Measurements from ENCODE around the gene MSS51.
"Not testable (repeated sequence)": the region's sequence is repeated elsewhere in the genome, so short reads cannot be mapped to it uniquely, and the experiment has no call there.

The MSS51 gene

GRCh38 chr10:73414230-73414945 lies 19.0 kb downstream of the MSS51 start:
- no peak for DNase-seq (ENCODE audit: low spot score)

GRCh38 chr10:73413528-73414229 lies 19.7 kb downstream of the MSS51 start, which contains the start of gene ANXA7:
Gene ANXA7, minus strand, starts transcription at chr10:73414058. Its CDS starts 13,202 bp downstream, at chr10:73400856.
- peak; percentile 83 for DNase-seq (ENCODE audit: low spot score)

GRCh38 chr10:73413108-73413527 lies 20.2 kb downstream of the MSS51 start:
- DNase-seq (ENCODE audit: low spot score), result peak; percentile 20

- DNase-seq (ENCODE audit: low spot score), result no peak
Measured at GRCh38 chr10:73410897-73411296, 22.5 kb downstream of the MSS51 start.

GRCh38 chr10:73408978-73409521 lies 24.3 kb downstream of the MSS51 start:
- no peak for DNase-seq (ENCODE audit: low spot score)

GRCh38 chr10:73408061-73408460 lies 25.3 kb downstream of the MSS51 start:
- DNase-seq (ENCODE audit: low spot score), result no peak

- DNase-seq (ENCODE audit: low spot score), result no peak
Measured at GRCh38 chr10:73407495-73407894, 25.9 kb downstream of the MSS51 start.

- DNase-seq (ENCODE audit: low spot score), result no peak
Measured at GRCh38 chr10:73406846-73407245, 26.5 kb downstream of the MSS51 start.

- DNase-seq (ENCODE audit: low spot score), result no peak
Measured at GRCh38 chr10:73405556-73405955, 27.8 kb downstream of the MSS51 start.

GRCh38 chr10:73404690-73405089 lies 28.7 kb downstream of the MSS51 start:
- DNase-seq (ENCODE audit: low spot score), result no peak

- no peak for DNase-seq (ENCODE audit: low spot score)
Measured at GRCh38 chr10:73401636-73402035, 31.7 kb downstream of the MSS51 start.

GRCh38 chr10:73399063-73399462 lies 34.3 kb downstream of the MSS51 start:
- DNase-seq (ENCODE audit: low spot score), result no peak

GRCh38 chr10:73398024-73398423 lies 35.3 kb downstream of the MSS51 start:
- DNase-seq (ENCODE audit: low spot score), result no peak

GRCh38 chr10:73394325-73394724 lies 39.0 kb downstream of the MSS51 start:
- not testable (repeated sequence) for DNase-seq (ENCODE audit: low spot score)

GRCh38 chr10:73388228-73388627 lies 45.1 kb downstream of the MSS51 start:
- no peak for DNase-seq (ENCODE audit: low spot score)

GRCh38 chr10:73386583-73386982 lies 46.8 kb downstream of the MSS51 start:
- DNase-seq (ENCODE audit: low spot score), result no peak

- DNase-seq (ENCODE audit: low spot score), result no peak
Measured at GRCh38 chr10:73379064-73379748, 54.2 kb downstream of the MSS51 start.

- DNase-seq (ENCODE audit: low spot score), result no peak
Measured at GRCh38 chr10:73376679-73377078, 56.7 kb downstream of the MSS51 start.
